HG02678 (cell line): ENCODE measurements around the gene SLC9A9.

Source experiments
- ATAC-seq: cut with Tn5 transposase; IDR thresholded peaks from one replicate; pipeline ENCODE4 v1.9.1; 2021; ENCODE audit warnings: mild to moderate bottlenecking, moderate library complexity; ENCODE audit not compliant: unreplicated experiment

The SLC9A9 gene

GRCh38 chr3:143430568-143430967, 417.7 kb downstream of the SLC9A9 start:
- no peak for ATAC-seq

GRCh38 chr3:143429628-143430514, 418.4 kb downstream of the SLC9A9 start:
- ATAC-seq, result no peak

GRCh38 chr3:143428294-143428693, 420.0 kb downstream of the SLC9A9 start:
- ATAC-seq, result no peak

GRCh38 chr3:143427631-143428030, 420.6 kb downstream of the SLC9A9 start:
- ATAC-seq, result no peak

- no peak for ATAC-seq
These were observed 423.4 kb downstream of the SLC9A9 start for GRCh38 chr3:143424874-143425273.

- no peak for ATAC-seq
These were observed 426.7 kb downstream of the SLC9A9 start for GRCh38 chr3:143421556-143421955.

- ATAC-seq, result no peak
These were observed 428.7 kb downstream of the SLC9A9 start for GRCh38 chr3:143419611-143420010.

GRCh38 chr3:143418391-143418790, 429.9 kb downstream of the SLC9A9 start:
- ATAC-seq, result no peak

- ATAC-seq, result no peak
These were observed 432.0 kb downstream of the SLC9A9 start for GRCh38 chr3:143416229-143416628.

GRCh38 chr3:143414571-143415253, 433.6 kb downstream of the SLC9A9 start:
- ATAC-seq, result no peak

GRCh38 chr3:143413372-143413771, 434.9 kb downstream of the SLC9A9 start:
- ATAC-seq, result no peak

- no peak for ATAC-seq
These were observed 436.2 kb downstream of the SLC9A9 start for GRCh38 chr3:143412084-143412483.

GRCh38 chr3:143410259-143410658, 438.0 kb downstream of the SLC9A9 start:
- ATAC-seq, result no peak

- ATAC-seq, result no peak
These were observed 439.5 kb downstream of the SLC9A9 start for GRCh38 chr3:143408771-143409170.

- ATAC-seq, result no peak
These were observed 445.7 kb downstream of the SLC9A9 start for GRCh38 chr3:143402602-143403001.

GRCh38 chr3:143396790-143397189, 451.5 kb downstream of the SLC9A9 start:
- no peak for ATAC-seq

- ATAC-seq, result no peak
These were observed 458.9 kb downstream of the SLC9A9 start for GRCh38 chr3:143389388-143389787.

GRCh38 chr3:143387425-143387824, 460.8 kb downstream of the SLC9A9 start:
- ATAC-seq, result no peak

- ATAC-seq, result no peak
These were observed 464.2 kb downstream of the SLC9A9 start for GRCh38 chr3:143384076-143384475.

GRCh38 chr3:143383421-143383820, 464.8 kb downstream of the SLC9A9 start:
- no peak for ATAC-seq

GRCh38 chr3:143382816-143383215, 465.5 kb downstream of the SLC9A9 start:
- ATAC-seq, result no peak

- no peak for ATAC-seq
These were observed 467.8 kb downstream of the SLC9A9 start for GRCh38 chr3:143380449-143380848.
